Lower leg skin (tissue), 3 donors: ENCODE data around the gene USB1.

Experiments used
- POLR2A ChIP-seq, 2 donors: fragments of 450-650 bp; IDR thresholded peaks; one replicate each; pipeline ENCODE4 v1.6.1; 2016 to 2017; ENCODE audit warnings: antibody characterized with exemption in 2 of 2, mild to moderate bottlenecking in 1 of 2, moderate library complexity in 1 of 2
- TF ChIP-seq, protein P1 (sequence below), 3 donors: fragments of 450-650 bp; IDR thresholded peaks; one replicate each; pipeline ENCODE4 v1.5.1; 2016; ENCODE audit warnings: antibody characterized with exemption in 3 of 3, mild to moderate bottlenecking in 3 of 3, moderate library complexity in 2 of 3

DNA sequence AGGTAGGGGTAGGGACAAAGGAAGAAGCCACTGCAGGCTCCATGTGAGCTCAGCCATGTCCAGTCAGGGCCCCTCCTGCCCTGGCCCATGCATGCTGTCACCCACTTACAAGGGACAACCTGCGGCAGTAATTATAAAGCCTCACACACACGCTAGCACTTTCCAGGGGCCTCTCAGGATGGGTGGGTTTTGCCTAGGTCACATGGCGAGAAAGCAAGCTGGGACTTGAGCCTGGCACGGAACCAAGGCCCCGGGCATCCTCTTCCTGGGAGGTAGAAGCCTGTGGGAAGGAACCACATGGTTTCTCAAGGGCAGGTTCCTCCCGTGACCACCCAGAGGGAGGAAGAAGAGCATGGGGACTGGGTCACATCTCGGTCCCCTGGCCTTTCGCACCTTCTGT lies 7.8 kb upstream of the USB1 start:
- TF ChIP-seq POLR2A (IDR thresholded peaks at IDR 0.05): no peak
- TF ChIP-seq, protein P1, sequence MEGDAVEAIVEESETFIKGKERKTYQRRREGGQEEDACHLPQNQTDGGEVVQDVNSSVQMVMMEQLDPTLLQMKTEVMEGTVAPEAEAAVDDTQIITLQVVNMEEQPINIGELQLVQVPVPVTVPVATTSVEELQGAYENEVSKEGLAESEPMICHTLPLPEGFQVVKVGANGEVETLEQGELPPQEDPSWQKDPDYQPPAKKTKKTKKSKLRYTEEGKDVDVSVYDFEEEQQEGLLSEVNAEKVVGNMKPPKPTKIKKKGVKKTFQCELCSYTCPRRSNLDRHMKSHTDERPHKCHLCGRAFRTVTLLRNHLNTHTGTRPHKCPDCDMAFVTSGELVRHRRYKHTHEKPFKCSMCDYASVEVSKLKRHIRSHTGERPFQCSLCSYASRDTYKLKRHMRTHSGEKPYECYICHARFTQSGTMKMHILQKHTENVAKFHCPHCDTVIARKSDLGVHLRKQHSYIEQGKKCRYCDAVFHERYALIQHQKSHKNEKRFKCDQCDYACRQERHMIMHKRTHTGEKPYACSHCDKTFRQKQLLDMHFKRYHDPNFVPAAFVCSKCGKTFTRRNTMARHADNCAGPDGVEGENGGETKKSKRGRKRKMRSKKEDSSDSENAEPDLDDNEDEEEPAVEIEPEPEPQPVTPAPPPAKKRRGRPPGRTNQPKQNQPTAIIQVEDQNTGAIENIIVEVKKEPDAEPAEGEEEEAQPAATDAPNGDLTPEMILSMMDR (IDR thresholded peaks at IDR 0.05): no peak
